Myocyte (in vitro differentiated cells): ENCODE results near the gene DNMT3B. TPM values are rescaled to one million over a fixed set of nuclear protein-coding genes. Genes with fewer than 3 reads are reported as not detected.

Source experiments
- DNase-seq: peaks from one replicate; pipeline ENCODE4 v3.0.0-alpha.2; 2012; ENCODE audit warnings: low read depth
- total RNA-seq: library from RNA; depleted of rRNA; stranded (reverse); fragments of >200 nt; gene quantifications from 2 replicates; pipeline ENCODE4 v1.2.3, GENCODE V29; 2014

Gene DNMT3B
- total RNA-seq, 1 donor from 2014 or later = 0.59 TPM

- DNase-seq = no peak
These were observed 87.4 kb downstream of the DNMT3B start for GRCh38 chr20:32849577-32849976.

- no peak for DNase-seq
These were observed 93.2 kb downstream of the DNMT3B start for GRCh38 chr20:32855387-32855786.

- DNase-seq = no peak
These were observed 96.0 kb downstream of the DNMT3B start for GRCh38 chr20:32858189-32858588.

Other genes starting within 250 kb of the DNMT3B start
- gene NOL4L, start 177.1 kb upstream of the DNMT3B start, total RNA-seq = 2.5 and 3.1 TPM in 2 replicates
- gene C20orf203, start 88.4 kb upstream of the DNMT3B start, total RNA-seq = 0.05 TPM in 1 of 2 replicates, not detected in the other
- 28.1 and 32.5 TPM in 2 replicates for gene COMMD7, start 18.9 kb upstream of the DNMT3B start, total RNA-seq
- gene MAPRE1, start 57.6 kb downstream of the DNMT3B start, total RNA-seq = 110 and 140 TPM in 2 replicates
- gene EFCAB8, start 96.5 kb downstream of the DNMT3B start, total RNA-seq = 0.83 TPM in 1 of 2 replicates, not detected in the other
- gene SUN5, start 242.0 kb downstream of the DNMT3B start, total RNA-seq = not detected in 2 replicates
- not detected in 2 replicates for gene BPIFB2, start 245.3 kb downstream of the DNMT3B start, total RNA-seq